Measurements from ENCODE around the gene CDKN1A.

DNA sequence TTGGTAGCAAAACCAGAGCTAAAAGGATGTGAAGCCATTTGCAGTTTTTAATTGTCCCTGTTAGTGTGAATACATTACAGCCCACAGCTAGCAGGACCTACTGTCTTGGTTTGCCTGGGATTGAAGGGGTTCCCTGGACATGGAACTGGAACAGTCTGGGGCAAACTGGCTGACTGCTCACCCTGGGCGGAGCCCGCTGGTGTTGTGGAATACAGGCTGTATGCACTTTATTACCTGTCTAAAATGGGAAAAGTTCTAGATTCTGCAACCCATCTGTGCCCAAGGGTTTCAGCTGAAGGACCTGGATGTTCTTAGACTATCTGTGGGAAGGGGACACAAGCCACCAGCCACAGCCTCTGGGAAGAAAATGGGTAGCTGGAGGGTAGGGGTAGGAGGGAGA is 12.2 kb upstream of the CDKN1A start:
- TF ChIP-seq, protein P1, sequence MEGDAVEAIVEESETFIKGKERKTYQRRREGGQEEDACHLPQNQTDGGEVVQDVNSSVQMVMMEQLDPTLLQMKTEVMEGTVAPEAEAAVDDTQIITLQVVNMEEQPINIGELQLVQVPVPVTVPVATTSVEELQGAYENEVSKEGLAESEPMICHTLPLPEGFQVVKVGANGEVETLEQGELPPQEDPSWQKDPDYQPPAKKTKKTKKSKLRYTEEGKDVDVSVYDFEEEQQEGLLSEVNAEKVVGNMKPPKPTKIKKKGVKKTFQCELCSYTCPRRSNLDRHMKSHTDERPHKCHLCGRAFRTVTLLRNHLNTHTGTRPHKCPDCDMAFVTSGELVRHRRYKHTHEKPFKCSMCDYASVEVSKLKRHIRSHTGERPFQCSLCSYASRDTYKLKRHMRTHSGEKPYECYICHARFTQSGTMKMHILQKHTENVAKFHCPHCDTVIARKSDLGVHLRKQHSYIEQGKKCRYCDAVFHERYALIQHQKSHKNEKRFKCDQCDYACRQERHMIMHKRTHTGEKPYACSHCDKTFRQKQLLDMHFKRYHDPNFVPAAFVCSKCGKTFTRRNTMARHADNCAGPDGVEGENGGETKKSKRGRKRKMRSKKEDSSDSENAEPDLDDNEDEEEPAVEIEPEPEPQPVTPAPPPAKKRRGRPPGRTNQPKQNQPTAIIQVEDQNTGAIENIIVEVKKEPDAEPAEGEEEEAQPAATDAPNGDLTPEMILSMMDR (IDR thresholded peaks at IDR 0.05; ENCODE audit: low read length) = no peak
- TF ChIP-seq EZH2 (IDR thresholded peaks at IDR 0.05; ENCODE audit: borderline replicate concordance, low read length) = no peak
